SK-N-SH (cell line): Measurements from ENCODE around the gene RTN4RL1. TPM values are rescaled to one million over a fixed set of nuclear protein-coding genes. Genes with fewer than 3 reads are reported as not detected.
A peak's percentile ranks its signal among the peaks of the same experiment; 100 is the strongest.

ENCODE experiments used
- CTCF ChIA-PET: fragments of 300-600, 350-600 bp; formaldehyde crosslinking; extraction: SDS; loops from one replicate; lab custom pipeline; 2021; lab: Yijun Ruan, JAX
- POLR2A ChIA-PET: fragments of 350-600 bp; sonication (Branson Sonifier 250); formaldehyde crosslinking; extraction: SDS; loops from one replicate; lab custom pipeline; 2020; ENCODE audit warnings: antibody characterized with exemption, inconsistent platforms; lab: Yijun Ruan, JAX
- DNase-seq: peaks from one replicate; pipeline ENCODE4 v3.0.0; 2012
- H2AFZ ChIP-seq: fragments of 200-600 bp; sonication (generic); 2 replicates; pipeline ENCODE4 v1.8.1; 2016; ENCODE audit warnings: antibody characterized with exemption, mild to moderate bottlenecking, low read depth
- H3F3A ChIP-seq: fragments of 200-600 bp; sonication (generic); replicated peaks from 2 replicates; pipeline ENCODE3; 2016; ENCODE audit warnings: antibody characterized with exemption, mild to moderate bottlenecking; ENCODE audit not compliant: insufficient read depth
- H3K27ac ChIP-seq, 2 experiments: fragments of 200-500 bp in 1 of 2; fragments of 200-600 bp in 1 of 2; sonication (Bioruptor generic) in 1 of 2; sonication (generic), shearing (Covaris generic) in 1 of 2; 2 replicates each; pipeline versions ENCODE4 v1.5.1 to v1.6.1; 2014 to 2016; ENCODE audit warnings: low read depth in 2 of 2, inconsistent platforms in 1 of 2, low read length in 1 of 2, mild to moderate bottlenecking in 1 of 2, mixed read lengths in 1 of 2
- H3K27me3 ChIP-seq: fragments of 200-600 bp; sonication (generic), shearing (Covaris generic); 2 replicates; pipeline ENCODE4 v1.6.1; 2016; ENCODE audit warnings: mixed run types; ENCODE audit not compliant: insufficient read depth
- H3K36me3 ChIP-seq, 2 experiments: fragments of 200-500 bp in 1 of 2; fragments of 200-600 bp in 1 of 2; sonication (Bioruptor generic) in 1 of 2; sonication (generic) in 1 of 2; replicated peaks in 1 of 2; 2 replicates each; pipeline versions ENCODE3 to v1.5.1; 2014 to 2016; ENCODE audit warnings: low read length in 1 of 2, mild to moderate bottlenecking in 1 of 2; ENCODE audit not compliant: insufficient read depth in 2 of 2, control insufficient read depth in 1 of 2
- H3K4me1 ChIP-seq, 2 experiments: fragments of 200-500 bp in 1 of 2; fragments of 200-600 bp in 1 of 2; sonication (Bioruptor generic) in 1 of 2; sonication (generic), shearing (Covaris generic) in 1 of 2; 2 replicates each; pipeline versions ENCODE4 v1.5.1 to v1.6.1; 2014 to 2016; ENCODE audit warnings: low read depth in 1 of 2, low read length in 1 of 2, mixed run types in 1 of 2; ENCODE audit not compliant: insufficient read depth in 2 of 2, control insufficient read depth in 1 of 2
- H3K4me2 ChIP-seq: fragments of 200-600 bp; sonication (generic), shearing (Covaris generic); 2 replicates; pipeline ENCODE4 v1.6.1; 2017; ENCODE audit warnings: mixed run types
- H3K4me3 ChIP-seq, 2 experiments: fragments of 200-500 bp in 1 of 2; fragments of 200-600 bp in 1 of 2; sonication (Bioruptor generic) in 1 of 2; sonication (generic), shearing (Covaris generic) in 1 of 2; 2 replicates each; pipeline versions ENCODE4 v1.5.1 to v1.8.1; 2014 to 2016; ENCODE audit warnings: low read depth in 2 of 2, inconsistent platforms in 1 of 2, low read length in 1 of 2, mild to moderate bottlenecking in 1 of 2, mixed read lengths in 1 of 2, moderate library complexity in 1 of 2
- H3K79me2 ChIP-seq: fragments of 200-600 bp; sonication (generic); 2 replicates; pipeline ENCODE4 v1.8.1; 2017; ENCODE audit warnings: mild to moderate bottlenecking; ENCODE audit not compliant: insufficient read depth
- H3K9ac ChIP-seq: fragments of 200-600 bp; sonication (generic); 2 replicates; pipeline ENCODE4 v1.6.1; 2017; ENCODE audit warnings: mixed run types
- H3K9me2 ChIP-seq: fragments of 200-600 bp; sonication (generic); 2 replicates; pipeline ENCODE4 v1.6.1; 2017; ENCODE audit warnings: mixed run types
- H3K9me3 ChIP-seq: fragments of 200-600 bp; sonication (generic); 2 replicates; pipeline ENCODE4 v1.6.1; 2017; ENCODE audit warnings: mixed run types, mild to moderate bottlenecking, moderate library complexity
- H4K20me1 ChIP-seq: fragments of 200-600 bp; sonication (generic); 2 replicates; pipeline ENCODE4 v1.6.1; 2017; ENCODE audit warnings: mild to moderate bottlenecking, mixed run types; ENCODE audit not compliant: insufficient read depth
- CHD2 ChIP-seq: fragments of 150-350 bp; IDR thresholded peaks from 2 replicates; pipeline ENCODE4 v1.6.1; 2018; ENCODE audit warnings: low read length; ENCODE audit not compliant: partially characterized antibody
- EP300 ChIP-seq, 2 experiments: IDR thresholded peaks; 2 replicates each; pipeline versions ENCODE4 v1.4.0 to v1.6.1; 2012; ENCODE audit warnings: borderline replicate concordance in 1 of 2, low read depth in 1 of 2, low read length in 1 of 2
- FOXJ3 ChIP-seq: sonication (generic); formaldehyde crosslinking; IDR thresholded peaks from 2 replicates; pipeline ENCODE4 v1.5.1; 2020; ENCODE audit warnings: mild to moderate bottlenecking, missing genetic modification reagents
- JUND ChIP-seq: IDR thresholded peaks from 2 replicates; pipeline ENCODE4 v1.4.0; 2012
- NFIC ChIP-seq: IDR thresholded peaks from 2 replicates; pipeline ENCODE4 v1.4.0; 2012; ENCODE audit warnings: borderline replicate concordance
- NRF1 ChIP-seq: IDR thresholded peaks from 2 replicates; pipeline ENCODE4 v1.6.1; 2012; ENCODE audit warnings: low read depth, mild to moderate bottlenecking, low read length
- RAD21 ChIP-seq: IDR thresholded peaks from 2 replicates; pipeline ENCODE4 v1.6.1; 2012; ENCODE audit warnings: mild to moderate bottlenecking, low read length
- RFX5 ChIP-seq: IDR thresholded peaks from 2 replicates; pipeline ENCODE4 v1.6.1; 2012; ENCODE audit warnings: mild to moderate bottlenecking, improper control_type of control experiment, low read length
- SMC3 ChIP-seq: IDR thresholded peaks from 2 replicates; pipeline ENCODE4 v1.6.1; 2012; ENCODE audit warnings: low read depth, low read length, improper control_type of control experiment
- TAF1 ChIP-seq: IDR thresholded peaks from 2 replicates; pipeline ENCODE4 v1.6.1; 2012; ENCODE audit warnings: low read depth, mild to moderate bottlenecking, low read length, moderate library complexity, borderline replicate concordance
- TCF12 ChIP-seq: IDR thresholded peaks from 2 replicates; pipeline ENCODE4 v1.4.0; 2012
- TEAD4 ChIP-seq: IDR thresholded peaks from 2 replicates; pipeline ENCODE4 v1.4.0; 2012; ENCODE audit warnings: mild to moderate bottlenecking, borderline replicate concordance; ENCODE audit not compliant: insufficient read depth
- USF2 ChIP-seq: fragments of 150-350 bp; IDR thresholded peaks from 2 replicates; pipeline ENCODE4 v1.6.1; 2017; ENCODE audit warnings: antibody characterized with exemption, low read length, low read depth, borderline replicate concordance
- YY1 ChIP-seq: IDR thresholded peaks from 2 replicates; pipeline ENCODE4 v1.4.0; 2012; ENCODE audit warnings: low read depth, mild to moderate bottlenecking
- ZBTB33 ChIP-seq: IDR thresholded peaks from 2 replicates; pipeline ENCODE4 v1.4.0; 2012; ENCODE audit warnings: low read depth, borderline replicate concordance
- WGBS: methylation state at CpG from one replicate; pipeline ENCODE4 v1.1.6; 2017; ENCODE audit warnings: low lambda C conversion rate; 5-methylcytosine and 5-hydroxymethylcytosine counted together
- polyA plus RNA-seq, 3 experiments: library from polyadenylated mRNA; depleted of rRNA; stranded (reverse); fragments of >200 nt; gene quantifications; 2 replicates each; pipeline ENCODE4 v1.2.3, GENCODE V29; 2012

Gene RTN4RL1
- polyA plus RNA-seq, 1 of the 3 experiments (the other 2 are of a cell fraction) = 0.07 TPM

- Histone ChIP-seq H4K20me1 (no peaks in the 10 kb centered on the region), H3K27me3 (no peaks in the 10 kb centered on the region), H3F3A (peaks cover 17% of the 10 kb centered on the region), H3K4me2 (peak overlapping the region; percentile 99), H2AFZ (no peak overlapping the region), H3K9me2 (no peaks in the 10 kb centered on the region), H3K27ac (peak overlapping the region; percentile 79 to 92), H3K9ac (peak overlapping the region; percentile 86), H3K4me3 (peak overlapping the region; percentile 71 to 81), H3K4me1 (peaks cover 20 to 21% of the 10 kb centered on the region in 2 experiments; a peak in 3 of 4 replicates), H3K36me3 (peaks cover 9 to 14% of the 10 kb centered on the region in 2 experiments), H3K79me2 (peaks cover 35% of the 10 kb centered on the region), H3K9me3 (no peaks in the 10 kb centered on the region)
- WGBS = 85% methylated on average over 5 of the region's 5 CpGs
- no peak for DNase-seq
- TF ChIP-seq NFIC (no peak), FOXJ3 (CRISPR knock-in tag) (no peak), YY1 (no peak), ZBTB33 (no peak), TEAD4 (no peak), TAF1 (no peak), EP300 (IDR thresholded peaks at IDR 0.05; ENCODE audit: borderline replicate concordance in 1 of 2, low read depth in 1 of 2, low read length in 1 of 2) (no peak), USF2 (no peak), RFX5 (no peak), TCF12 (no peak), NRF1 (no peak), SMC3 (no peak)
- ChIA-PET CTCF (interaction anchor here (0.6 to 2.8 kb wide), 7 partner anchors 11 to 202 kb away, joined by 3 to 18 read pairs (median 5); partner anchors contain the start of genes DPH1 and HIC1), POLR2A (no interaction called here)
These were observed 17.8 kb upstream of the RTN4RL1 start for GRCh38 chr17:2042933-2043332.

- H3K36me3 ChIP-seq = peaks cover 11 to 14% of the 10 kb centered on the region in 2 experiments
- peak overlapping the region; percentile 99 for H3K4me2 ChIP-seq
- H3F3A ChIP-seq = peaks cover 17% of the 10 kb centered on the region
- H3K9me2 ChIP-seq = no peaks in the 10 kb centered on the region
- TF ChIP-seq RAD21 (peak; percentile 27), JUND (no peak), TEAD4 (no peak), SMC3 (no peak), CHD2 (no peak)
- H4K20me1 ChIP-seq = no peaks in the 10 kb centered on the region
- DNase-seq = peak; percentile 65
- peak overlapping the region; percentile 86 for H3K9ac ChIP-seq
- peaks cover 20 to 21% of the 10 kb centered on the region in 2 experiments; a peak in 3 of 4 replicates for H3K4me1 ChIP-seq
- H3K79me2 ChIP-seq = peaks cover 31% of the 10 kb centered on the region
- peak overlapping the region; percentile 79 to 92 for H3K27ac ChIP-seq
- no peaks in the 10 kb centered on the region for H3K27me3 ChIP-seq
- ChIA-PET POLR2A (no interaction called here), CTCF (interaction anchor here (0.9 to 2.8 kb wide), 8 partner anchors 11 to 202 kb away, joined by 3 to 19 read pairs (median 10); partner anchors contain the start of genes DPH1, HIC1 and RTN4RL1)
- H2AFZ ChIP-seq = no peak overlapping the region
- peak overlapping the region; percentile 71 to 81 for H3K4me3 ChIP-seq
- 15% methylated on average over 17 of the region's 17 CpGs for WGBS
- H3K9me3 ChIP-seq = no peaks in the 10 kb centered on the region
These were observed 17.3 kb upstream of the RTN4RL1 start for GRCh38 chr17:2042390-2042847.
